ENCODE measurements around the gene NR2F1.

Gene NR2F1

GRCh38 chr5:93604644-93605515, 21.9 kb downstream of the NR2F1 start:
- no peak for DNase-seq

GRCh38 chr5:93606382-93606752, 23.3 kb downstream of the NR2F1 start:
- no peak for DNase-seq

GRCh38 chr5:93607367-93608258, 24.6 kb downstream of the NR2F1 start:
- DNase-seq: peak; percentile 60

GRCh38 chr5:93608855-93609254, 25.8 kb downstream of the NR2F1 start:
- DNase-seq: no peak

- DNase-seq: no peak
These were observed 26.7 kb downstream of the NR2F1 start for GRCh38 chr5:93609762-93610161.

GRCh38 chr5:93610581-93611272, 27.7 kb downstream of the NR2F1 start:
- DNase-seq: no peak

- DNase-seq: no peak
These were observed 28.4 kb downstream of the NR2F1 start for GRCh38 chr5:93611273-93611975.

GRCh38 chr5:93611976-93612854, 29.2 kb downstream of the NR2F1 start:
- DNase-seq: no peak

GRCh38 chr5:93612855-93613243, 29.8 kb downstream of the NR2F1 start:
- no peak for DNase-seq

GRCh38 chr5:93616538-93617174, 33.6 kb downstream of the NR2F1 start:
- DNase-seq: no peak

GRCh38 chr5:93620487-93621326, 37.7 kb downstream of the NR2F1 start:
- DNase-seq: peak; percentile 72

- no peak for DNase-seq
These were observed 38.3 kb downstream of the NR2F1 start for GRCh38 chr5:93621327-93621798.

- no peak for DNase-seq
These were observed 39.3 kb downstream of the NR2F1 start for GRCh38 chr5:93622240-93622885.

- no peak for DNase-seq
These were observed 40.1 kb downstream of the NR2F1 start for GRCh38 chr5:93623153-93623552.

GRCh38 chr5:93626801-93627200, 43.8 kb downstream of the NR2F1 start:
- DNase-seq: no peak

- no peak for DNase-seq
These were observed 49.3 kb downstream of the NR2F1 start for GRCh38 chr5:93632327-93632726.

- DNase-seq: no peak
These were observed 53.0 kb downstream of the NR2F1 start for GRCh38 chr5:93635991-93636390.

- peak; percentile 56 for DNase-seq
These were observed 53.8 kb downstream of the NR2F1 start for GRCh38 chr5:93636837-93637236.

GRCh38 chr5:93637697-93638096, 54.7 kb downstream of the NR2F1 start:
- no peak for DNase-seq

Data from hematopoietic multipotent progenitor cell treated with erythropoietin and hydrocortisone succinate and interleukin-3 and kit ligand, for 8 days (in vitro differentiated cells).